ENCODE data around the gene GRXCR2.

The GRXCR2 gene

GRCh38 chr5:145915970-145916638 lies 43.3 kb upstream of the GRXCR2 start:
- DNase-seq (ENCODE audit: low spot score): no peak
- TF ChIP-seq CTCF (IDR thresholded peaks at IDR 0.05; ENCODE audit: extremely low read depth, missing control alignments): no peak

GRCh38 chr5:145913701-145914100 lies 40.9 kb upstream of the GRXCR2 start:
- no peak for TF ChIP-seq CTCF (IDR thresholded peaks at IDR 0.05; ENCODE audit: extremely low read depth, missing control alignments)

DNA sequence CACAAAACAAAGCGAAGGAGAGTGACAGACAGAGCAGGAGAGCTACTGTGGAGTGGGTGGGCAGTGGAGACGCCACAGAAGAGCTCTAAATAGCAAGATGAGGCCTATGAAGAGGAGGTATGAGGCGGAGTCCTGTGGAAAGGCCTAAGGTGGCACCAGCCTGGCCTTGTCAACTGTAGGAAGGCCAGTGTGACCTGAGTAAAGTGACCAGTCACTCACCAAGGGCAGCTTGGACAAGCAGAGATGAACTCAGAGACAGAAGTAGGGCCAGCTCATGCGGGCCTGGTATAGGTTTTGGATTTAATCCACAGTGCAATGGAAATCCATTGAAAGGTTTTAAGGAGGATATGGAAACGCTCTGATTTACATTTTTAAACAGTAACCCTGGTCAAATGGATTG lies 39.8 kb upstream of the GRXCR2 start:
- no peak for DNase-seq (ENCODE audit: low spot score)

More at GRCh38 chr5:145913701-145914100, 40.9 kb upstream of the GRXCR2 start:
- DNase-seq (ENCODE audit: low spot score): no peak

DNA sequence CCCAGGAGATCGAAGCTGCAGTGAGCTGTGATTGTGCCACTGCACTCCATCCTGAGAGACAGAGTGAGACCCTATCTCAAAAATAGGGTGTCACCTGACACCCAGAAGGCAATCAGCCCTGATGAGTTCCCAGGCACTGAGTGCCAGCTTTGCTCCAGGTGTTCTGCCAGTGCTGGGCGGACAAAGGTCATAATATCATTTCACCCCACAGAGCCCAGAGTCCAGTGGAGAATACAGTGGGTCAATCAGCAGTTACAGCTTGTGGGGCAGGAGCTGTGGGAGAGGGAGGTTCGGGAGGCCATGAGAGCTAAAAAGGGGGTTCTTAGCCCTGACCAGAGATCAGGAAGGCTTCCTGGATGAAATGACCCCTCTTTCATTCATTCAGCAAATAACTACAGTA lies 39.2 kb upstream of the GRXCR2 start:
- TF ChIP-seq CTCF (IDR thresholded peaks at IDR 0.05; ENCODE audit: extremely low read depth, missing control alignments): no peak

More for the DNA sequence above, 39.8 kb upstream of the GRXCR2 start:
- no peak for TF ChIP-seq CTCF (IDR thresholded peaks at IDR 0.05; ENCODE audit: extremely low read depth, missing control alignments)

DNA sequence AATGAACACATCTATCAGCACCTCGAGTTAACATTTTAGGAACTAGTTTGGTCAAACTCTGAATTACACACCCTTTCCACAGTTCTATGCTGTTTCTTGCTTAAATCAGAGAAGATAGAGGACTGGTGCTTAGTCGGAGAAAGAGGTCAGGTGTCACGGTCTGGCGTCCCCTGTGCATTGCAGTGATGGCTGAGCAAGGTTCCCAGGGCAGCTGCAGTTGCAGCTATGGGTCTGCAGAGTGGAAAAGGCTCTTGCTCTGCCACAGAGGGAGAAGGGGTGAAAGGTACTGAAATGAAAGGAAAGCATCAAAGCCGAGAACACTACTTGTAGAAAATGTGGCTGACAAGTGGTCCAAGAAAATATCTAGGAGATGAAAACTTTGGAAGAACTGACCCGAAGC lies 38.4 kb upstream of the GRXCR2 start:
- DNase-seq (ENCODE audit: low spot score): no peak
- TF ChIP-seq CTCF (IDR thresholded peaks at IDR 0.05; ENCODE audit: extremely low read depth, missing control alignments): no peak

More for the DNA sequence above, 39.2 kb upstream of the GRXCR2 start:
- DNase-seq (ENCODE audit: low spot score): no peak

- no peak for TF ChIP-seq CTCF (IDR thresholded peaks at IDR 0.05; ENCODE audit: extremely low read depth, missing control alignments)
- no peak for DNase-seq (ENCODE audit: low spot score)
These were observed 35.6 kb upstream of the GRXCR2 start for GRCh38 chr5:145908206-145908960.

GRCh38 chr5:145906401-145906800 lies 33.6 kb upstream of the GRXCR2 start:
- no peak for DNase-seq (ENCODE audit: low spot score)
- TF ChIP-seq CTCF (IDR thresholded peaks at IDR 0.05; ENCODE audit: extremely low read depth, missing control alignments): no peak

Data from GM20000 (cell line).